K562 (cell line): ENCODE data around the gene IGF2BP1. TPM values are rescaled to one million over a fixed set of nuclear protein-coding genes. Genes with fewer than 3 reads are reported as not detected.

Experiments
- ATAC-seq: fragments of 200-7000 bp; cut with Tn5 transposase; 3 replicates; pipeline ENCODE4 v1.9.1; 2020; ENCODE audit warnings: moderate library complexity
- BruUV-seq: library from RNA; stranded (reverse); fragments of 400-500 nt; replicated peaks from 2 replicates; lab custom pipeline; 2021; lab: Mats Ljungman, UMichigan
- CTCF ChIA-PET: fragments of 300-600 bp; formaldehyde crosslinking; extraction: SDS; loops from one replicate; lab custom pipeline; 2021; ENCODE audit warnings: low intra/inter-chr PET ratio; lab: Yijun Ruan, JAX
- POLR2A ChIA-PET: fragments of 300-600, 350-650 bp; sonication (Branson Sonifier 250); formaldehyde crosslinking; extraction: SDS; loops from one replicate; lab custom pipeline; 2021; ENCODE audit warnings: antibody characterized with exemption, inconsistent platforms; lab: Yijun Ruan, JAX
- DNase-seq, 4 experiments: peaks; one replicate each; pipeline versions ENCODE4 v3.0.0 to v3.0.0-alpha.2; 2011 to 2018; ENCODE audit warnings: low spot score in 3 of 4, mixed read lengths in 3 of 4; ENCODE audit errors: extremely low read depth in 1 of 4
- FAIRE-seq: peaks from 2 replicates; lab custom pipeline; 2011; peaks lifted over from hg19 to GRCh38; lab: Jason Lieb, UNC
- H2AFZ ChIP-seq: 2 replicates; pipeline ENCODE4 v1.6.0; 2011; ENCODE audit warnings: low read depth, low read length, control low read depth, inconsistent platforms
- H3K27ac ChIP-seq: fragments of 200-600 bp; 3 replicates; pipeline ENCODE4 v1.8.0; 2011; ENCODE audit warnings: low read depth, mild to moderate bottlenecking, control low read depth, inconsistent platforms, low read length, moderate library complexity, mixed read lengths; ENCODE audit errors: extremely low read depth
- H3K27me3 ChIP-seq, 2 experiments: fragments of 300-600 bp in 1 of 2; 2 replicates in 1 of 2; 3 replicates in 1 of 2; pipeline versions ENCODE4 v1.6.0 to v1.8.0; 2011; ENCODE audit warnings: inconsistent platforms in 2 of 2, low read length in 2 of 2, mild to moderate bottlenecking in 1 of 2, mixed read lengths in 1 of 2, moderate library complexity in 1 of 2; ENCODE audit not compliant: control insufficient read depth in 2 of 2, insufficient read depth in 2 of 2
- H3K36me3 ChIP-seq: fragments of 300-600 bp; 3 replicates; pipeline ENCODE4 v1.8.0; 2011; ENCODE audit warnings: mild to moderate bottlenecking, low read length, inconsistent platforms; ENCODE audit not compliant: control insufficient read depth, insufficient read depth
- H3K4me1 ChIP-seq, 2 experiments: fragments of 200-600 bp in 1 of 2; replicated peaks in 1 of 2; 2 replicates in 1 of 2; 3 replicates in 1 of 2; pipeline versions ENCODE4 v1.5.1 to v1.8.0; 2011; ENCODE audit warnings: inconsistent platforms in 2 of 2, low read length in 2 of 2, mild to moderate bottlenecking in 1 of 2, mixed read lengths in 1 of 2, moderate library complexity in 1 of 2; ENCODE audit not compliant: control insufficient read depth in 2 of 2, insufficient read depth in 2 of 2
- H3K4me2 ChIP-seq: 2 replicates; pipeline ENCODE4 v1.6.1; 2011; ENCODE audit warnings: low read length, control low read depth, inconsistent platforms, mixed read lengths; ENCODE audit not compliant: insufficient read depth
- H3K4me3 ChIP-seq: fragments of 200-600 bp; sonication (generic), shearing (Covaris generic); 2 replicates; pipeline ENCODE4 v1.5.1; 2016; ENCODE audit warnings: control low read depth, inconsistent platforms
- H3K79me2 ChIP-seq: fragments of 200-600 bp; 3 replicates; pipeline ENCODE4 v1.8.0; 2011; ENCODE audit warnings: low read length, inconsistent platforms; ENCODE audit not compliant: control insufficient read depth, insufficient read depth
- H3K9ac ChIP-seq, 2 experiments: 2 replicates each; pipeline versions ENCODE4 v1.6.0 to v1.6.1; 2011; ENCODE audit warnings: low read depth in 2 of 2, low read length in 2 of 2, control low read depth in 1 of 2, inconsistent platforms in 1 of 2, mild to moderate bottlenecking in 1 of 2, mixed read lengths in 1 of 2; ENCODE audit not compliant: insufficient read depth in 1 of 2
- H3K9me1 ChIP-seq: one replicate; pipeline ENCODE4 v1.6.0; 2011; ENCODE audit warnings: inconsistent platforms, mild to moderate bottlenecking, low read length, moderate library complexity; ENCODE audit not compliant: control insufficient read depth, insufficient read depth
- H3K9me3 ChIP-seq: replicated peaks from 2 replicates; pipeline ENCODE4 v1.5.1; 2011; ENCODE audit warnings: low read depth, low read length, inconsistent platforms; ENCODE audit not compliant: control insufficient read depth, insufficient read depth
- H4K20me1 ChIP-seq: replicated peaks from 2 replicates; pipeline ENCODE4 v1.6.1; 2011; ENCODE audit warnings: low read length, inconsistent platforms, mixed read lengths; ENCODE audit not compliant: control insufficient read depth, insufficient read depth
- BMI1 ChIP-seq: fragments of 150-350 bp; IDR thresholded peaks from 2 replicates; pipeline ENCODE4 v1.6.1; 2014; ENCODE audit warnings: low read length
- MCM7 ChIP-seq, 2 experiments: fragments of 450-650 bp; IDR thresholded peaks; 2 replicates each; pipeline ENCODE4 v1.6.1; 2016 to 2018
- MIER1 ChIP-seq: fragments of 450-650 bp; IDR thresholded peaks from 2 replicates; pipeline ENCODE4 v1.6.1; 2016; ENCODE audit warnings: antibody characterized with exemption, mild to moderate bottlenecking, low read depth
- NCOA1 ChIP-seq: fragments of 450-650 bp; IDR thresholded peaks from 2 replicates; pipeline ENCODE4 v1.6.1; 2016; ENCODE audit warnings: low read depth
- POLR2AphosphoS5 ChIP-seq: IDR thresholded peaks from 2 replicates; pipeline ENCODE4 v1.6.1; 2011; ENCODE audit warnings: mild to moderate bottlenecking, low read depth, low read length, moderate library complexity; ENCODE audit not compliant: control insufficient read depth, insufficient read depth
- REST ChIP-seq, 2 experiments: fragments of 450-650 bp; formaldehyde crosslinking in 1 of 2; IDR thresholded peaks; 2 replicates each; pipeline versions ENCODE4 v1.4.0 to v1.6.1; 2014 to 2020; ENCODE audit warnings: mild to moderate bottlenecking in 2 of 2, borderline replicate concordance in 1 of 2, low read depth in 1 of 2
- RUNX1 ChIP-seq: sonication (generic); IDR thresholded peaks from 2 replicates; pipeline ENCODE4 v1.6.1; 2016; ENCODE audit warnings: antibody characterized with exemption, low read depth
- SPI1 ChIP-seq: IDR thresholded peaks from 2 replicates; pipeline ENCODE4 v1.6.1; 2011; ENCODE audit warnings: low read depth, low read length, control low read depth, borderline replicate concordance
- SREBF2 ChIP-seq: sonication (generic); formaldehyde crosslinking; IDR thresholded peaks from 2 replicates; pipeline ENCODE4 v1.4.0; 2020; ENCODE audit warnings: mild to moderate bottlenecking, missing genetic modification reagents
- STAT5A ChIP-seq: IDR thresholded peaks from 2 replicates; pipeline ENCODE4 v1.6.1; 2012; ENCODE audit warnings: low read length, inconsistent platforms, borderline replicate concordance
- TAL1 ChIP-seq: fragments of 450-650 bp; IDR thresholded peaks from 2 replicates; pipeline ENCODE4 v1.6.1; 2016; ENCODE audit warnings: mild to moderate bottlenecking
- TOE1 ChIP-seq, 2 experiments: fragments of 450-650 bp in 1 of 2; sonication (generic) in 1 of 2; formaldehyde crosslinking in 1 of 2; IDR thresholded peaks; 2 replicates each; pipeline versions ENCODE4 v1.7.1 to v1.8.0; 2016 to 2022; ENCODE audit warnings: borderline replicate concordance in 2 of 2, mild to moderate bottlenecking in 2 of 2, antibody characterized with exemption in 1 of 2, inconsistent platforms in 1 of 2, low read depth in 1 of 2, missing genetic modification reagents in 1 of 2, moderate library complexity in 1 of 2
- ZBTB7A ChIP-seq: IDR thresholded peaks from 2 replicates; pipeline ENCODE4 v1.6.1; 2011; ENCODE audit warnings: low read depth, mild to moderate bottlenecking, low read length, moderate library complexity, borderline replicate concordance; ENCODE audit not compliant: control insufficient read depth
- ZNF212 ChIP-seq: fragments of 450-650 bp; formaldehyde crosslinking; IDR thresholded peaks from 2 replicates; pipeline ENCODE4 v1.4.0; 2020; ENCODE audit warnings: mild to moderate bottlenecking
- ZNF23 ChIP-seq: fragments of 250-450 bp; sonication (Bioruptor Pico); IDR thresholded peaks from 2 replicates; pipeline ENCODE4 v1.4.0; 2020; ENCODE audit warnings: mild to moderate bottlenecking
- ZNF561 ChIP-seq: fragments of 450-650 bp; formaldehyde crosslinking; conservative IDR thresholded peaks from 2 replicates; pipeline ENCODE4 v1.4.0; 2020; ENCODE audit warnings: mild to moderate bottlenecking, moderate library complexity
- ZNF668 ChIP-seq: fragments of 250-450 bp; sonication (Bioruptor Pico); IDR thresholded peaks from 2 replicates; pipeline ENCODE4 v1.8.0; 2022; ENCODE audit warnings: mild to moderate bottlenecking, inconsistent platforms
- WGBS: fragments of 100-300 bp; shearing (Covaris generic); methylation state at CpG from one replicate; pipeline ENCODE4 v1.1.6; 2016; ENCODE audit warnings: low coverage, mixed read lengths; ENCODE audit not compliant: insufficient coverage; ENCODE audit errors: missing lambda C conversion rate; 5-methylcytosine and 5-hydroxymethylcytosine counted together
- in situ Hi-C: fragments of 300-500 bp; cut with MboI; formaldehyde crosslinking; loops from 4 replicates; pipeline ENCODE4 v1.15.0; 2018; ENCODE audit warnings: inconsistent platforms, mixed read lengths
- intact Hi-C: fragments of 100-400 bp; cut with micrococcal nuclease; formaldehyde crosslinking; loops from 2 replicates; pipeline ENCODE4 v1.14.2; 2022
- polyA plus RNA-seq, 8 experiments: library from polyadenylated mRNA; depleted of rRNA in 4 of 8; stranded (reverse) in 5 of 8; unstranded in 3 of 8; fragments of >200 nt; fragmentation: Nextera tagmentation in 2 of 8; fragmentation: Illumina TruSeq in 1 of 8; extraction: Ambion mirVana in 2 of 8; extraction: Trizol in 1 of 8; gene quantifications; 2 replicates each; pipeline versions ENCODE4 v1.2.1 to v1.2.3, GENCODE V29; 2011 to 2014; ENCODE audit warnings: inconsistent platforms in 1 of 8, missing spikeins in 1 of 8
- total RNA-seq, 7 experiments: library from RNA; depleted of rRNA in 6 of 7; stranded (reverse); fragments of >200 nt in 6 of 7; fragmentation: Illumina TruSeq in 2 of 7; extraction: Trizol in 2 of 7; gene quantifications; 2 replicates each; pipeline versions ENCODE4 v1.2.1 to v1.2.3, GENCODE V29; 2011 to 2021; ENCODE audit warnings: low replicate concordance in 1 of 7

Gene IGF2BP1
- total and polyA plus RNA-seq, 9 of the 15 experiments (the other 6 are each of a cell fraction or from before 2014, with no cell fraction given) = 13.0 to 318 (median 53.6) TPM

DNA sequence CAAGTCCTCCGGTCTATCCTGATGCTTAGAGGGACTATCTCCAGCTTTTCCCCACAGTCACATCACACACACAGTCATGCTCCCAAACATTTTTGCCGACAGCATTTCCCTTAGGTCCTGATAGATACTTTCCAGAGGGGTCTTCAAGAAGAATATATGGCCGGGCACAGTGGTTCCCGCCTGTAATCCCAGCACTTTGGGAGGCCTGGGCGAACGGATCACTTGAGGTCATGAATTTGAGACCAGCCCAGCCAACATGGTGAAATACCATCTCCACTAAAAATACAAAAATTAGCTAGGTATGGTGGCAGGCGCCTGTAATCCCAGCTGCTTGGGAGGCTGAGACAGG, 24.5 kb upstream of the IGF2BP1 start:
- Histone ChIP-seq H3K9ac (peak overlapping the region; percentile 53 to 55; a peak in 2 of 4 replicates), H3K79me2 (no peaks in the 10 kb centered on the region), H3K36me3 (no peaks in the 10 kb centered on the region), H3K9me3 (no peaks in the 10 kb centered on the region), H3K27ac (peak overlapping the region; percentile 84), H3K4me3 (peak overlapping the region; percentile 1; the same call in 1 of the 2 replicates), H3K4me1 (peaks cover 34 to 37% of the 10 kb centered on the region in 2 experiments), H3K4me2 (peak overlapping the region; percentile 76), H4K20me1 (no peaks in the 10 kb centered on the region), H2AFZ (peak overlapping the region; percentile 94), H3K27me3 (no peaks in the 10 kb centered on the region), H3K9me1 (no peaks in the 10 kb centered on the region)
- ATAC-seq = no peak
- WGBS = 26% methylated on average over 7 of the region's 7 CpGs
- POLR2A ChIA-PET = interaction anchor here (0.6 to 3.7 kb wide), 6 partner anchors 12 to 1784 kb away, joined by 3 to 31 read pairs (median 4); partner anchors contain the start of genes CDC27 and SNF8
- no peak for DNase-seq
- CTCF ChIA-PET = no interaction called here
- BruUV-seq = no TSS peak
- no peak for FAIRE-seq
- intact Hi-C loops (loop anchor here (2.0 kb wide), 1 partner anchor 22 kb away; no protein-coding TSS in a partner anchor), in situ Hi-C loops (no loop called here)
- no peak for TF ChIP-seq ZBTB7A
- no peak for TF ChIP-seq TOE1 (IDR thresholded peaks at IDR 0.05; ENCODE audit: borderline replicate concordance)
- no peak for TF ChIP-seq TOE1 (CRISPR knock-in tag; IDR thresholded peaks at IDR 0.05; ENCODE audit: borderline replicate concordance, low read depth)
- TF ChIP-seq STAT5A = no peak
- no peak for TF ChIP-seq ZNF668 (CRISPR knock-in tag)
- TF ChIP-seq ZNF212 = no peak
- TF ChIP-seq REST (IDR thresholded peaks at IDR 0.05; ENCODE audit: borderline replicate concordance) = no peak
- TF ChIP-seq REST (CRISPR knock-in tag; IDR thresholded peaks at IDR 0.05; ENCODE audit: low read depth) = no peak
- TF ChIP-seq ZNF561 (CRISPR knock-in tag) = no peak
- TF ChIP-seq MIER1 = 0 out of 2 replicates have a peak, but pooled peaks have one; percentile 22
- TF ChIP-seq SPI1 = no peak
- TF ChIP-seq ZNF23 (CRISPR knock-in tag) = no peak
- TF ChIP-seq RUNX1 = no peak
- no peak for TF ChIP-seq MCM7 (IDR thresholded peaks at IDR 0.05)
- TF ChIP-seq SREBF2 = no peak
- TF ChIP-seq TAL1 = no peak
- no peak for TF ChIP-seq NCOA1
- no peak for TF ChIP-seq BMI1
- no peak for TF ChIP-seq POLR2AphosphoS5
